Adrenal gland (tissue), 5 donors: Measurements from ENCODE around the gene ARHGEF16.

ENCODE experiments used
- CTCF ChIP-seq, 6 experiments: fragments of 450-650 bp in 4 of 6; fragments of 200-600 bp in 2 of 6; sonication (generic) in 1 of 6; IDR thresholded peaks; 1 replicate in 5 of 6; 2 replicates in 1 of 6; pipeline versions ENCODE4 v1.5.1 to v1.8.0; 2016 to 2021; ENCODE audit warnings: antibody characterized with exemption in 6 of 6, mild to moderate bottlenecking in 2 of 6, moderate library complexity in 1 of 6
- POLR2A ChIP-seq, 2 donors: fragments of 450-650 bp; IDR thresholded peaks; one replicate each; pipeline ENCODE4 v1.6.1; 2017; ENCODE audit warnings: antibody characterized with exemption in 2 of 2, mild to moderate bottlenecking in 2 of 2, moderate library complexity in 1 of 2
- donor health status: DM: no; HTN: no; CAD: no.

- TF ChIP-seq CTCF (IDR thresholded peaks at IDR 0.05) (no peak), POLR2A (IDR thresholded peaks at IDR 0.05) (no peak)
Measured at GRCh38 chr1:3482378-3482849, 27.9 kb downstream of the ARHGEF16 start.
